Tibial artery (tissue), 4 donors: Measurements from ENCODE around the gene ABCC3.

Source experiments
- DNase-seq, 2 donors: peaks; one replicate each; pipeline ENCODE4 v3.0.0-alpha.2; 2019
- H3K27ac ChIP-seq, 2 donors: fragments of 200-600 bp; sonication (generic) in 1 of 2; 1 replicate in 1 of 2; 2 replicates in 1 of 2; pipeline ENCODE4 v1.5.1; 2018 to 2019; ENCODE audit warnings: mild to moderate bottlenecking in 1 of 2
- H3K27me3 ChIP-seq, 2 donors: fragments of 200-600 bp; sonication (generic) in 1 of 2; one replicate each; pipeline versions ENCODE4 v1.5.1 to v1.6.0; 2016 to 2019
- H3K36me3 ChIP-seq, 3 donors: fragments of 200-600 bp; sonication (generic) in 2 of 3; one replicate each; pipeline ENCODE4 v1.5.1; 2016 to 2019; ENCODE audit warnings: mild to moderate bottlenecking in 2 of 3
- H3K4me1 ChIP-seq, 4 donors: fragments of 200-600 bp; sonication (generic) in 2 of 4; 1 replicate in 3 of 4; 2 replicates in 1 of 4; pipeline ENCODE4 v1.5.1; 2016 to 2019
- H3K4me3 ChIP-seq, 2 donors: fragments of 200-600 bp; sonication (generic) in 1 of 2; 1 replicate in 1 of 2; 2 replicates in 1 of 2; pipeline ENCODE4 v1.5.1; 2018 to 2019; ENCODE audit warnings: mild to moderate bottlenecking in 2 of 2
- H3K9me3 ChIP-seq, 3 donors: fragments of 200-600 bp; sonication (generic) in 1 of 3; one replicate each; pipeline ENCODE4 v1.5.1; 2016 to 2019
- intact Hi-C: fragments of 100-400 bp; cut with DNase I; formaldehyde crosslinking; loops from one replicate; pipeline ENCODE4 v1.15.0; 2023; ENCODE audit warnings: low total_unique reads
- TF ChIP-seq, protein P1 (sequence below), 2 experiments: fragments of 200-600 bp in 1 of 2; fragments of 450-650 bp in 1 of 2; IDR thresholded peaks; one replicate each; pipeline ENCODE4 v1.5.1; 2017 to 2019; ENCODE audit warnings: antibody characterized with exemption in 2 of 2, mild to moderate bottlenecking in 1 of 2, moderate library complexity in 1 of 2

Gene ABCC3, protein sequence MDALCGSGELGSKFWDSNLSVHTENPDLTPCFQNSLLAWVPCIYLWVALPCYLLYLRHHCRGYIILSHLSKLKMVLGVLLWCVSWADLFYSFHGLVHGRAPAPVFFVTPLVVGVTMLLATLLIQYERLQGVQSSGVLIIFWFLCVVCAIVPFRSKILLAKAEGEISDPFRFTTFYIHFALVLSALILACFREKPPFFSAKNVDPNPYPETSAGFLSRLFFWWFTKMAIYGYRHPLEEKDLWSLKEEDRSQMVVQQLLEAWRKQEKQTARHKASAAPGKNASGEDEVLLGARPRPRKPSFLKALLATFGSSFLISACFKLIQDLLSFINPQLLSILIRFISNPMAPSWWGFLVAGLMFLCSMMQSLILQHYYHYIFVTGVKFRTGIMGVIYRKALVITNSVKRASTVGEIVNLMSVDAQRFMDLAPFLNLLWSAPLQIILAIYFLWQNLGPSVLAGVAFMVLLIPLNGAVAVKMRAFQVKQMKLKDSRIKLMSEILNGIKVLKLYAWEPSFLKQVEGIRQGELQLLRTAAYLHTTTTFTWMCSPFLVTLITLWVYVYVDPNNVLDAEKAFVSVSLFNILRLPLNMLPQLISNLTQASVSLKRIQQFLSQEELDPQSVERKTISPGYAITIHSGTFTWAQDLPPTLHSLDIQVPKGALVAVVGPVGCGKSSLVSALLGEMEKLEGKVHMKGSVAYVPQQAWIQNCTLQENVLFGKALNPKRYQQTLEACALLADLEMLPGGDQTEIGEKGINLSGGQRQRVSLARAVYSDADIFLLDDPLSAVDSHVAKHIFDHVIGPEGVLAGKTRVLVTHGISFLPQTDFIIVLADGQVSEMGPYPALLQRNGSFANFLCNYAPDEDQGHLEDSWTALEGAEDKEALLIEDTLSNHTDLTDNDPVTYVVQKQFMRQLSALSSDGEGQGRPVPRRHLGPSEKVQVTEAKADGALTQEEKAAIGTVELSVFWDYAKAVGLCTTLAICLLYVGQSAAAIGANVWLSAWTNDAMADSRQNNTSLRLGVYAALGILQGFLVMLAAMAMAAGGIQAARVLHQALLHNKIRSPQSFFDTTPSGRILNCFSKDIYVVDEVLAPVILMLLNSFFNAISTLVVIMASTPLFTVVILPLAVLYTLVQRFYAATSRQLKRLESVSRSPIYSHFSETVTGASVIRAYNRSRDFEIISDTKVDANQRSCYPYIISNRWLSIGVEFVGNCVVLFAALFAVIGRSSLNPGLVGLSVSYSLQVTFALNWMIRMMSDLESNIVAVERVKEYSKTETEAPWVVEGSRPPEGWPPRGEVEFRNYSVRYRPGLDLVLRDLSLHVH (N-terminal part only)

DNA sequence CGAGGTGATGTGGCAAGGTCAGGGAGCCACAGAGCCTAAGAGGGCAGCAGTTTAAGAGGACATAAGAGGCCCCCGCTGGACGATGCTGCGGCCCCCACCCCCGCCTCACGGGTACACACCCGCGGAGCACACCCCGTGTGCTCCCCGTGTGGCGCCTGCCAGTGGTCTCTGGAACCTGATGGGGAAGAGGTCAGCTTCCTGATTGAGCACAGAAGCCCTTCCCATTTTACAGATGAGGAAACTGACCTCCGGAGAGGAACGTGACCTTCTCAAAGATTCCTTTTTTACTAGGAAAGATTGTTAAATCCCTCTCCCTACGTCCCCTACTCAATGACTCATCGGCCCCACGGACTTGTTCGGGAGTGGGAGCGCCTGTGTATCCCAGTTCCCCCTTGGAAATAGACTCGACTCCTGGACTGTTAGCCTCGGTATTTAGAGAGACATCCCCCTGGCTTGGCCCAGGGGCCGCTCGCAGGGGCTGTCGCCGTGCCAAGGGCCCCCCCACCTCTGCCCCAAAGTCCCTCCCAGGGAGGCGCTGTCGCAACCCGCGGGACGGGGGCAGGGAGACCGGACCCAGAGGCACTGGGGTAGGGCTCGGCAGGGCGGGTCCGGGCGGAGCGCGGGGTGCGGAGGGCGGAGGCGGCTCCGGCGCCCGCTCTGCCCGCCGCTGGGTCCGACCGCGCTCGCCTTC lies at the start of gene ABCC3:
ABCC3 (plus strand) TSS at position 658 of the 691 bp plus-strand sequence. CDS start 56 bp downstream, outside the sequence.
- DNase-seq = peak; percentile 67 to 83
- Histone ChIP-seq H3K4me3 (peak within 1 kb of the TSS; percentile 54 to 68), H3K4me1 (peaks cover 0 to 57% (median 44%) of the 10 kb centered on the region in 4 donors), H3K27me3 (peaks cover 0 to 8% of the 10 kb centered on the region in 2 donors), H3K9me3 (no peaks in the 10 kb centered on the region), H3K36me3 (no peaks in the 10 kb centered on the region), H3K27ac (peak within 1 kb of the TSS; percentile 53 to 54)
- intact Hi-C loops = loop anchor here (10.0 kb wide), 1 partner anchor 50 kb away; no protein-coding TSS in a partner anchor
- TF ChIP-seq, protein P1, sequence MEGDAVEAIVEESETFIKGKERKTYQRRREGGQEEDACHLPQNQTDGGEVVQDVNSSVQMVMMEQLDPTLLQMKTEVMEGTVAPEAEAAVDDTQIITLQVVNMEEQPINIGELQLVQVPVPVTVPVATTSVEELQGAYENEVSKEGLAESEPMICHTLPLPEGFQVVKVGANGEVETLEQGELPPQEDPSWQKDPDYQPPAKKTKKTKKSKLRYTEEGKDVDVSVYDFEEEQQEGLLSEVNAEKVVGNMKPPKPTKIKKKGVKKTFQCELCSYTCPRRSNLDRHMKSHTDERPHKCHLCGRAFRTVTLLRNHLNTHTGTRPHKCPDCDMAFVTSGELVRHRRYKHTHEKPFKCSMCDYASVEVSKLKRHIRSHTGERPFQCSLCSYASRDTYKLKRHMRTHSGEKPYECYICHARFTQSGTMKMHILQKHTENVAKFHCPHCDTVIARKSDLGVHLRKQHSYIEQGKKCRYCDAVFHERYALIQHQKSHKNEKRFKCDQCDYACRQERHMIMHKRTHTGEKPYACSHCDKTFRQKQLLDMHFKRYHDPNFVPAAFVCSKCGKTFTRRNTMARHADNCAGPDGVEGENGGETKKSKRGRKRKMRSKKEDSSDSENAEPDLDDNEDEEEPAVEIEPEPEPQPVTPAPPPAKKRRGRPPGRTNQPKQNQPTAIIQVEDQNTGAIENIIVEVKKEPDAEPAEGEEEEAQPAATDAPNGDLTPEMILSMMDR (IDR thresholded peaks at IDR 0.05) = no peak

DNA sequence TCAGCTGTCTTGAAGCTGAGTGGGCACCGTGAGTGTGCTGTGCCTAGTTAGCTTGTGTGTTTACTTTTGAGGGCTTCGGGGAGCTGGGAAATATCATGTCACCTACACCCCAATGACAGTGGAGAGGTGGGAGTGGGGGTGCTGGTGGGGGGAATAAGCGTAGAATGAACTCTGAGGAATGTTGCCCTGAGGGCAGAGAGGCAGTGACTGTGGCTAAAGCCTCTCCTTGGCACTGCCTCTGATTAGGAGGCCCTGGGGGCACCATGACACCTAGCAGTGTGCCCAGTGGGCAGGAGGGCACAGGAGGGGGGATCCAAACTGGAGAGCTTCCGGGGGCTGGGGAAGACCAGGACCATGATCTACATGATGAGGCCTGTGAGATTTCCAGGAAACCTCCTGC lies 49.3 kb upstream of the ABCC3 start:
- TF ChIP-seq, protein P1 (IDR thresholded peaks at IDR 0.05) = no peak

DNA sequence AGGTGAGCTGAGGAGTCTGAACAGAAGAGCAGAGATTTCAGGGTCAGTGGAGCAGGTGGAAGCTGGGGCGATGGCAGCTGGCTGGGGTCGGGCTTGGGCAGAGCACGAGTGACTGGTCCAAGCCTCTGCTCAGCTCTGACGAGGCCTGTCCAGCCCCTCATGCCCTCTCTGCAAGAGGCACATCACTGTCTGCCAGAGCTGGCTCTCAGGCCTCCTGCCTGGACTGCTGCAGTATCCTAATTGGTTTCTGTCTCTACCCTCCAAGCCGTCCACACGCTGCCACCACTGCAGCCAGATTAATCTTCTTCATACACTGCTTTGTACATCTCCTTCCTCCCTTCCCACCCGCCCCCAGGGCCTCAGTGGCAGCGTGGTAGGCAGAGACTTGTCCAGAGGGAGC lies 48.8 kb upstream of the ABCC3 start:
- H3K4me1 ChIP-seq = peaks cover 0 to 24% (median 16%) of the 10 kb centered on the region in 4 donors
- peaks cover 0 to 5% of the 10 kb centered on the region in 2 donors for H3K27me3 ChIP-seq
- TF ChIP-seq, protein P1 (IDR thresholded peaks at IDR 0.05) = no peak
- no peaks in the 10 kb centered on the region for H3K36me3 ChIP-seq
- no peaks in the 10 kb centered on the region for H3K9me3 ChIP-seq
- no peak for DNase-seq
- intact Hi-C loops = no loop called here
- H3K4me3 ChIP-seq = no peak overlapping the region
- H3K27ac ChIP-seq = no peak overlapping the region

More for the DNA sequence above, 49.3 kb upstream of the ABCC3 start:
- no peaks in the 10 kb centered on the region for H3K36me3 ChIP-seq
- intact Hi-C loops = no loop called here
- peaks cover 0 to 20% (median 16%) of the 10 kb centered on the region in 4 donors for H3K4me1 ChIP-seq
- no peak overlapping the region for H3K27ac ChIP-seq
- DNase-seq = no peak
- H3K4me3 ChIP-seq = no peak overlapping the region
- peaks cover 0 to 11% of the 10 kb centered on the region in 2 donors for H3K27me3 ChIP-seq
- H3K9me3 ChIP-seq = no peaks in the 10 kb centered on the region

DNA sequence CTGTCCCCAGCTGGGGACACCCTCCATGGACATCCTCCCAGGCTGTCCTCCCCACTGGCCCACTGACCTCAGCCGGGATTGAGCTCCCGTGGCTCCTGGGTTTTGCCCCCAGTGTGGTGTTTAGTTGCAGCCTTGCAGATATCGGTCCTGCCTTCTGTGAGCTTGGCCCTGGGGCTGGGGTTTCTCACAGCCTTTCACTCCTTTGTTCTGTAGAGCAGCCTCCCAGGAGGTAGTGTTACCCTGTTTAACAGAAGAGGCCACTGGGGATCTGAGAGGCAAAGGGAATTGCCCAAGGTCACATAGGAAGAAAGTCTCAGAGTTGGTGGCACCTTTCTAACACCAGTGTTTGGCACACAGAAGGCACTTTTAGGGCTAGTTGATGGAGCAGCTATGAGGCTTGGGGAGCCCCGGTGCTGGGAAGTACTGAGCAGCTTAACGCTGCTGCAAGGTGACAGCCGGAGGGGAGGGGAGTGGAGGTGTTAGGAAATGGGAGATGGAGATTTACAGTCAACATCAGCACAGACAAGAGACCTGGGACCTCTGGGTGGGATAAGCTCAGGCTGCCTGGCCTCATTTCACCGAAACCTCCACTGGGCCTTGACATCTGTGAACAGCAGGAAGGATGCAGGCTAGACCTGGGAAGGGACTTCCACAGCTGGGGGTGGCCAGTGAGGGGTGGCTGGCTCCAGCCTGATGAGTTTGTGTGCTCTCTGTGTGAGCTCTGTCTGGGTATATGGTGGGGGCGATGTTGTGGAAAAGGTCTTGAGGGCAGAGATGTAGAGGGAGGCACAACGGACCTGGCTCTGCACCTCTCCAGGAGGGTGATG lies 48.0 kb upstream of the ABCC3 start:
- TF ChIP-seq, protein P1 (IDR thresholded peaks at IDR 0.05) = no peak
- Histone ChIP-seq H3K9me3 (no peaks in the 10 kb centered on the region), H3K4me1 (peaks cover 0 to 24% (median 16%) of the 10 kb centered on the region in 4 donors), H3K4me3 (no peak overlapping the region), H3K36me3 (no peaks in the 10 kb centered on the region), H3K27me3 (peaks cover 0 to 2% of the 10 kb centered on the region in 2 donors), H3K27ac (no peak overlapping the region)
- DNase-seq = no peak
- intact Hi-C loops = no loop called here
